H9 (cell line): Measurements from ENCODE around the gene STAU1. TPM values are rescaled to one million over a fixed set of nuclear protein-coding genes. Genes with fewer than 3 reads are reported as not detected.
A peak's percentile ranks its signal among the peaks of the same experiment; 100 is the strongest.

ENCODE experiments used
- DNase-seq: peaks from one replicate; pipeline ENCODE4 v3.0.0-alpha.2; 2017
- H2AFZ ChIP-seq: one replicate; pipeline ENCODE4 v1.6.1; 2013; ENCODE audit warnings: mild to moderate bottlenecking, low read length, control low read depth, moderate library complexity
- H2AK5ac ChIP-seq: 2 replicates; pipeline ENCODE4 v1.6.1; 2013; ENCODE audit warnings: low read length, control low read depth, mixed read lengths; ENCODE audit not compliant: insufficient read length
- H2BK120ac ChIP-seq: one replicate; pipeline ENCODE4 v1.6.1; 2013; ENCODE audit warnings: low read depth, mild to moderate bottlenecking, low read length, control low read depth, inconsistent platforms; ENCODE audit not compliant: poor library complexity, severe bottlenecking
- H2BK12ac ChIP-seq: 2 replicates; pipeline ENCODE4 v1.6.1; 2013; ENCODE audit warnings: low read length, control low read depth, mixed read lengths, low read depth; ENCODE audit not compliant: insufficient read length
- H2BK15ac ChIP-seq: 2 replicates; pipeline ENCODE4 v1.6.1; 2013; ENCODE audit warnings: low read depth, low read length, control low read depth
- H2BK20ac ChIP-seq: one replicate; pipeline ENCODE4 v1.6.1; 2013; ENCODE audit warnings: low read depth, mild to moderate bottlenecking, low read length, control low read depth, inconsistent platforms; ENCODE audit not compliant: poor library complexity, severe bottlenecking
- H2BK5ac ChIP-seq: 2 replicates; pipeline ENCODE4 v1.6.1; 2013; ENCODE audit warnings: low read length, control low read depth, mixed read lengths; ENCODE audit not compliant: insufficient read length
- H3K14ac ChIP-seq: 2 replicates; pipeline ENCODE4 v1.6.1; 2013; ENCODE audit warnings: low read length, control low read depth; ENCODE audit not compliant: insufficient read depth
- H3K18ac ChIP-seq: 2 replicates; pipeline ENCODE4 v1.6.1; 2013; ENCODE audit warnings: low read depth, mild to moderate bottlenecking, mixed read lengths, low read length, control low read depth; ENCODE audit not compliant: insufficient read length
- H3K23ac ChIP-seq: 2 replicates; pipeline ENCODE4 v1.6.1; 2013; ENCODE audit warnings: low read length, control low read depth, mixed read lengths, low read depth; ENCODE audit not compliant: insufficient read length
- H3K23me2 ChIP-seq: 2 replicates; pipeline ENCODE4 v1.6.1; 2013; ENCODE audit warnings: low read depth, mild to moderate bottlenecking, mixed read lengths, low read length, control low read depth; ENCODE audit not compliant: insufficient read length, poor library complexity, severe bottlenecking
- H3K27ac ChIP-seq: 2 replicates; pipeline ENCODE4 v1.5.1; 2013; ENCODE audit warnings: low read length, control low read depth, mixed read lengths, low read depth; ENCODE audit not compliant: insufficient read length
- H3K27me3 ChIP-seq: 2 replicates; pipeline ENCODE4 v1.6.1; 2013; ENCODE audit warnings: low read length, control low read depth, inconsistent platforms; ENCODE audit not compliant: insufficient read depth
- H3K4ac ChIP-seq: 2 replicates; pipeline ENCODE4 v1.6.1; 2013; ENCODE audit warnings: low read depth, mild to moderate bottlenecking, control low read depth, inconsistent platforms, low read length, moderate library complexity
- H3K4me1 ChIP-seq: 2 replicates; pipeline ENCODE4 v1.6.1; 2013; ENCODE audit warnings: low read length, control low read depth, inconsistent platforms; ENCODE audit not compliant: insufficient read depth
- H3K4me2 ChIP-seq: 2 replicates; pipeline ENCODE4 v1.6.1; 2013; ENCODE audit warnings: low read length, control low read depth, mixed read lengths; ENCODE audit not compliant: insufficient read length, insufficient read depth
- H3K56ac ChIP-seq: 2 replicates; pipeline ENCODE4 v1.6.1; 2013; ENCODE audit warnings: low read depth, mild to moderate bottlenecking, mixed read lengths, low read length, control low read depth; ENCODE audit not compliant: insufficient read length
- H3K79me1 ChIP-seq: 2 replicates; pipeline ENCODE4 v1.6.1; 2013; ENCODE audit warnings: low read depth, mild to moderate bottlenecking, moderate library complexity, low read length, control low read depth, inconsistent platforms; ENCODE audit not compliant: insufficient read depth, poor library complexity, severe bottlenecking
- H3K79me2 ChIP-seq: 2 replicates; pipeline ENCODE4 v1.6.1; 2013; ENCODE audit warnings: low read length, control low read depth, inconsistent platforms; ENCODE audit not compliant: insufficient read depth
- H3K9ac ChIP-seq: 2 replicates; pipeline ENCODE4 v1.6.1; 2013; ENCODE audit warnings: low read length, control low read depth, mixed read lengths; ENCODE audit not compliant: insufficient read length; ENCODE audit errors: extremely low read depth
- H3K9me3 ChIP-seq: one replicate; pipeline ENCODE4 v1.6.1; 2013; ENCODE audit warnings: low read depth, low read length, inconsistent platforms; ENCODE audit not compliant: control insufficient read depth
- H3T11ph ChIP-seq: one replicate; pipeline ENCODE4 v1.6.1; 2013; ENCODE audit warnings: mild to moderate bottlenecking, low read length, control low read depth, inconsistent platforms
- H4K20me1 ChIP-seq: one replicate; pipeline ENCODE4 v1.6.1; 2013; ENCODE audit not compliant: control insufficient read depth, insufficient read length, insufficient read depth
- H4K5ac ChIP-seq: 2 replicates; pipeline ENCODE4 v1.6.1; 2013; ENCODE audit warnings: low read depth, mild to moderate bottlenecking, mixed read lengths, low read length, control low read depth; ENCODE audit not compliant: insufficient read length
- H4K8ac ChIP-seq: replicated peaks from 2 replicates; pipeline ENCODE4 v1.6.1; 2013; ENCODE audit warnings: low read length, control low read depth, mixed read lengths, low read depth; ENCODE audit not compliant: insufficient read length
- H4K91ac ChIP-seq: 2 replicates; pipeline ENCODE4 v1.6.1; 2013; ENCODE audit warnings: low read depth, mild to moderate bottlenecking, moderate library complexity, mixed read lengths, low read length, control low read depth; ENCODE audit not compliant: insufficient read length
- H3K27ac Mint-ChIP-seq, 3 experiments: 2 replicates in 2 of 3; 3 replicates in 1 of 3; pipeline ENCODE4 v1.8.0; 2020 to 2021; ENCODE audit warnings: mixed read lengths in 3 of 3, mild to moderate bottlenecking in 1 of 3, moderate library complexity in 1 of 3
- H3K27me3 Mint-ChIP-seq: 2 replicates; pipeline ENCODE4 v1.8.0; 2021; ENCODE audit warnings: low read depth, mild to moderate bottlenecking, moderate library complexity, mixed read lengths
- H3K36me3 Mint-ChIP-seq, 3 experiments: 2 replicates in 2 of 3; 3 replicates in 1 of 3; pipeline ENCODE4 v1.8.0; 2020 to 2021; ENCODE audit warnings: low read depth in 3 of 3, mixed read lengths in 3 of 3; ENCODE audit not compliant: insufficient read depth in 1 of 3
- H3K4me1 Mint-ChIP-seq, 2 experiments: 2 replicates each; pipeline ENCODE4 v1.8.0; 2020; ENCODE audit warnings: mixed read lengths in 2 of 2
- H3K4me3 Mint-ChIP-seq, 2 experiments: 2 replicates in 1 of 2; 3 replicates in 1 of 2; pipeline ENCODE4 v1.8.0; 2020 to 2021; ENCODE audit warnings: mild to moderate bottlenecking in 2 of 2, mixed read lengths in 2 of 2, moderate library complexity in 1 of 2
- H3K9me3 Mint-ChIP-seq, 2 experiments: 2 replicates in 1 of 2; 3 replicates in 1 of 2; pipeline ENCODE4 v1.8.0; 2020; ENCODE audit warnings: mild to moderate bottlenecking in 2 of 2, mixed read lengths in 2 of 2, moderate library complexity in 1 of 2
- WGBS: extraction: QIAGEN DNeasy Blood & Tissue Kit; methylation state at CpG from one replicate; pipeline ENCODE4 v1.1.7; 2013; ENCODE audit warnings: missing lambda C conversion rate, low lambda C conversion rate, mixed read lengths; ENCODE audit not compliant: insufficient read length; ENCODE audit errors: extremely low coverage; 5-methylcytosine and 5-hydroxymethylcytosine counted together
- total RNA-seq: library from RNA; stranded (reverse); gene quantifications from 2 replicates; pipeline ENCODE4 v1.2.1, GENCODE V29; 2021
- TF ChIP-seq, protein P1 (sequence below): fragments of 200-600 bp; sonication (generic); conservative IDR thresholded peaks from 3 replicates; pipeline ENCODE4 v1.8.0; 2021; ENCODE audit warnings: antibody characterized with exemption, mild to moderate bottlenecking

STAU1 gene
- total RNA-seq, 1 experiment from 2014 or later: 106 TPM

GRCh38 chr20:49186535-49187329 is 1.4 kb downstream of the STAU1 start:
- Histone ChIP-seq H2BK15ac (no peak overlapping the region), H3K4me1 (no peaks in the 10 kb centered on the region), H3K14ac (no peak overlapping the region), H2BK12ac (no peak overlapping the region), H2BK20ac (no peak overlapping the region), H2AK5ac (no peak overlapping the region), H4K91ac (no peak overlapping the region), H3K18ac (no peak overlapping the region), H4K5ac (no peak overlapping the region), H3K27me3 (no peaks in the 10 kb centered on the region), H3K9ac (peak overlapping the region; percentile 60), H4K8ac (no peak overlapping the region), H3K27ac (no peak overlapping the region), H3K4me2 (peak overlapping the region; percentile 94), H3K23me2 (peaks cover 9% of the 10 kb centered on the region), H3T11ph (no peak overlapping the region), H3K79me2 (peaks cover 36% of the 10 kb centered on the region), H3K9me3 (no peaks in the 10 kb centered on the region), H2BK5ac (no peak overlapping the region), H3K56ac (no peak overlapping the region), H2BK120ac (no peak overlapping the region), H3K23ac (no peak overlapping the region), H3K79me1 (peaks cover 5% of the 10 kb centered on the region), H2AFZ (no peak overlapping the region), H4K20me1 (no peaks in the 10 kb centered on the region), H3K4ac (no peak overlapping the region)
- Mint-ChIP-seq H3K4me1 (peaks cover 28 to 29% of the 10 kb centered on the region in 2 experiments), H3K27ac (peak overlapping the region in 1 of 3 experiments; percentile 93; a peak in 2 of 7 replicates), H3K27me3 (no peaks in the 10 kb centered on the region; the same call in 1 of the 2 replicates), H3K36me3 (peaks cover 0 to 4% (median 0%) of the 10 kb centered on the region in 3 experiments; a peak in 3 of 7 replicates), H3K9me3 (no peaks in the 10 kb centered on the region), H3K4me3 (peak overlapping the region; percentile 89 to 97)
- no CpG with 5 or more reads among the region's 19 CpGs for WGBS
- TF ChIP-seq, protein P1, sequence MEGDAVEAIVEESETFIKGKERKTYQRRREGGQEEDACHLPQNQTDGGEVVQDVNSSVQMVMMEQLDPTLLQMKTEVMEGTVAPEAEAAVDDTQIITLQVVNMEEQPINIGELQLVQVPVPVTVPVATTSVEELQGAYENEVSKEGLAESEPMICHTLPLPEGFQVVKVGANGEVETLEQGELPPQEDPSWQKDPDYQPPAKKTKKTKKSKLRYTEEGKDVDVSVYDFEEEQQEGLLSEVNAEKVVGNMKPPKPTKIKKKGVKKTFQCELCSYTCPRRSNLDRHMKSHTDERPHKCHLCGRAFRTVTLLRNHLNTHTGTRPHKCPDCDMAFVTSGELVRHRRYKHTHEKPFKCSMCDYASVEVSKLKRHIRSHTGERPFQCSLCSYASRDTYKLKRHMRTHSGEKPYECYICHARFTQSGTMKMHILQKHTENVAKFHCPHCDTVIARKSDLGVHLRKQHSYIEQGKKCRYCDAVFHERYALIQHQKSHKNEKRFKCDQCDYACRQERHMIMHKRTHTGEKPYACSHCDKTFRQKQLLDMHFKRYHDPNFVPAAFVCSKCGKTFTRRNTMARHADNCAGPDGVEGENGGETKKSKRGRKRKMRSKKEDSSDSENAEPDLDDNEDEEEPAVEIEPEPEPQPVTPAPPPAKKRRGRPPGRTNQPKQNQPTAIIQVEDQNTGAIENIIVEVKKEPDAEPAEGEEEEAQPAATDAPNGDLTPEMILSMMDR: no peak
- no peak for DNase-seq
